ENCODE results near the gene ABHD14A. TPM values are rescaled to one million over a fixed set of nuclear protein-coding genes. Genes with fewer than 3 reads are reported as not detected.
"Not testable (repeated sequence)": the region's sequence is repeated elsewhere in the genome, so short reads cannot be mapped to it uniquely, and the experiment has no call there.

Gene ABHD14A
- polyA plus RNA-seq, 4 donors: 24.2 to 36.6 (median 29.8) TPM

DNA sequence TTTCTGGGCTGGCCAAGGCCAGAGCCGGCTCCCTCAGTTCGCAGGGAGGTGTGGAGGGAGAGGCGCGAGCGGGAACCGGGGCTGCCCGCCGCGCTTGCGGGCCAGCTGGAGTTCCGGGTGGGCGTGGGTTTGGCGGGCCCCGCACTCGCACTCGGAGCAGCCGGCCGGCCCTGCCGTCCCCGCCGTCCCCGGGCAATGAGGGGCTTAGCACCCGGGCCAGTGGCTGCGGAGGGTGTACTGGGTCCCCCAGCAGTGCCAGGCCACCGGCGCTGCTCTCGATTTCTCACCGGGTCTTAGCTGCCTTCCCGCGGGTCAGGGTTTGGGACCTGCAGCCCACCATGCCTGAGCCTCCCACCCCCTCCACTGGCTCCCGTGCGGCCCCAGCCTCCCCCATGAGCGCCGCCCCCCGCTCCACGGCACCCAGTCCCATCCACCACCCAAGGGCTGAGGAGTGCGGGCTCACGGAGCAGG lies 15.7 kb downstream of the ABHD14A start:
- not testable (repeated sequence) for DNase-seq (ENCODE audit: low read depth in 4 of 4, low spot score in 2 of 4)

DNA sequence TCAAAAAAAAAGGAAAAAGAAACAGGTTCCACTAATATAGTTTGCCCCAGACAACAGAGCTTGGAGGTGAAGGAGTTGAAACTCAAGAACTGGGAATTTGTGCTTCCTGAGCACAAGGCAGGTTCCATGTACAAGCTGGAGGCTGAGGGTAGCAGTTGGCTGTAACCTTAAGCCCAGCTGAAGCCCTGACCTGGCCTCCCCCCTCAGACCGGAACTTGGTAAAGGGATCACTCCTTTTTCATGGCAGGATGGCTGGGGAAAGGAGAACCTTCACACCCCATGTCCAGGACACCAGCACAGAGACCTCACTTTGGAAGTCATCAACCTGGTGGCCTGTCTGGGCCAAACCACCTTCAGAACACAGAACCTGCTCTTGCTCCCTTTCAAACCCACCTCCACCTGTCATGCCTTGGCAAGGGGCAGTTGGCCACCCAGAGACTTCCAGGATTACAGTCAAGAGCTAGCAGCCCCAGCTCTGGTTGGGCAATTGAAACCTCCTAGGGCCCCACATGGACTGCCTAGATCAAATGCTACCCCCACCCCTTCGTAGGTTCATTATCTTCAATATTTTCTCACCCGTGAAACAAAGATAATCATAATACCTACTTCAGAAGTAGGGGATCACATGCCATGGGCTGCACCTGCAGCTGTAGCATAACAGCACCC lies 17.3 kb downstream of the ABHD14A start:
- DNase-seq (ENCODE audit: low read depth in 4 of 4, low spot score in 2 of 4): no peak

DNA sequence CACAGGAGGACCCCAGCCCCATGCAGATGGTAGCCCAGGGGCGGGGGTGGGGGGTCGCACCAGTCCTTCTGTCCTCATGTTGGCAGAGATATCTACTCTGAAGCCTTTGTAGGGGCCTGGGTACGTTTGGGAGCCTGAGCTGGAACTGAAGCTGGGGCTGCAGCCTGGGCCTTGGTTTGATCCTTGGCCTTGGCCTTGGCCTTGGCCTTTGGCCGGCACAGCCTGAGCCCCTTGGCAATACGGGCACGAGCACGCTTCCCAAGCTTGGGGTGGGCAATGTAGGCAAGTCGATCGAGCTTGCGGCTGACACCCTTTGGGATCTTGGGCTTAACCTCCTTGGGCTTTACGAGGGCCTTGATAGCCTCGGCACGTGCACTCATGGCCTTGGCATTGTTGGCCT lies 18.8 kb downstream of the ABHD14A start:
- not testable (repeated sequence) for DNase-seq (ENCODE audit: low read depth in 4 of 4, low spot score in 2 of 4)

DNA sequence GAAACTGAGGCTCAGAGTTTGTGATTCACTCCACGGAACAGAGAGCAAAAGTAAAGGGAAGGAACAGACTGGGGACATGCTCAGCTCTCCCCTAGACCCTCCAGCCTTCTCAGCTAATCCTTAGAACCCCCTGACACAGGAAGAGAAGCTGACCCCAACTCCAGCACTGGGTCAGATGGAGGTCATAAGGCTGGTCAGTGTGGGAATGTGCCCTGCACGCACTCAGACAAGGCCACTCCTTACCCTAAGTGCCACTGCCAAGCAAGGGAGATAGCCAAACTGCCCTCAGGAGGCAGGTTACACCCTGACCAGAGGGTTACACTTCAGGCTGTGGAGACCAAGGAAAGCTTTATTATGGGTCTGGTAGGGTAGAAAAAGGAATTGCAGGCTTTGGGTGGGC lies 19.7 kb downstream of the ABHD14A start:
- DNase-seq (ENCODE audit: low read depth in 4 of 4, low spot score in 2 of 4): no peak

DNA sequence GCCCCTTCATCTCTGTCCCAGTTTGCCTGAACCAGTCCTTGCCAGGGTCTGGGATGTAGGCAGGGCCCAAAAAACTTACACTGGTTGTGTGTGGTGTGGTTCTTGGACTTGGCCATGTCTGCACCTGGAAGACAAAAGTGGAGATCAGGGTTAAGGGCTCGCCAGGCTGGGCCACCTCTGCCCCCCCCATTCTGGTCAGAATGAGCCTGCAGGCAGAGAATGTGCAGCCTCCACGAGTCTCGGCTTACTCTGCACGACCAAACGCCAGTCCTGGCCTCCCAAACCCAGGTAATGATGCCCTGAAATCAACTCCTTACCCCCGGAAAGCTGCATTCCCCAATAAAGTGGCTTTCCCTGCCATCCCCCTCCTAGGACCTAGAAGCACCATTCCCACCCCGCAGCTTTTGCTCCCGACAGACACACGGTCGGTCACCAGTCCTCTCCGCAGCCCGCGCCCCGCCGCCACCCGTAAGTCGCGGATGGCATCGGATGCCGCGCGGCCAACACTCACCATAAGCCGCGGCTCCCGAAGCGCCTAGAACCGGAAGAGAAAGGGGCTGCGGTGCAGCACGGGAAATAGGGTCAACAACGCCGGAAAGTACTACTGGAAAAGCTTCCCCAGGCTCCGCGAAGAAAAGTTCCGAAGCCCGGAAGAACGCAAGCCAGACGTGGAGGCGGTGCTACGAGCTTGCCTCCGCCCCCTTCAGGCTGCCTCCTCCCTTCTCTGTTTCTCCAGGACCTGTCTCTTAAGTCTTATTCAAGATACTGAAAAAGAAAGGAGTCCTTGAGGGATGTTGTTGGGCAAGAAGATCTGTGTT lies 20.7 kb downstream of the ABHD14A start, which contains the start of gene RPL29:
TSS of gene RPL29 (minus strand) at position 550 of the 818 bp plus-strand sequence. CDS start at position 116, 434 bp downstream.
- DNase-seq (ENCODE audit: low read depth in 4 of 4, low spot score in 2 of 4): peak in 3 of 4 donors; percentile 82 to 95 (median 91)

DNA sequence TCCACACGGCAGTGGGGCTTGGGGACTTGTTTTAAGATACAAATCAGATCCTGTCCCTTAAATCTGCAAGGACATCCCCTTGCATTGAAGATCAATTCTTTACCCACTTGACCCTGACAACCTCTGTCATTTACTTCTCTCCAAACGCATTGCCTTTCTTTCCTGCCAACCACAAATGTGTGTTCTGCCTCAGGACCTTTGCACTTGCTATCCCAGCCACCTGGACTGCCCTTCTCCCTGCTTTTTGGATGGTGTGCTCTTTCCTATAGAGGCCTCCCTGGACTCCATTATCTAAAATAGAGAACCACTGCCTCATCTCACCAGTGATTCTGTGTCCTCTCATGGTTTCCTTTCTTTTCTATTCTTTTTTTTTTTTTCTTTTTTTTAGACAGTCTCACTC lies 22.3 kb downstream of the ABHD14A start:
- no peak for DNase-seq (ENCODE audit: low read depth in 4 of 4, low spot score in 2 of 4)

DNA sequence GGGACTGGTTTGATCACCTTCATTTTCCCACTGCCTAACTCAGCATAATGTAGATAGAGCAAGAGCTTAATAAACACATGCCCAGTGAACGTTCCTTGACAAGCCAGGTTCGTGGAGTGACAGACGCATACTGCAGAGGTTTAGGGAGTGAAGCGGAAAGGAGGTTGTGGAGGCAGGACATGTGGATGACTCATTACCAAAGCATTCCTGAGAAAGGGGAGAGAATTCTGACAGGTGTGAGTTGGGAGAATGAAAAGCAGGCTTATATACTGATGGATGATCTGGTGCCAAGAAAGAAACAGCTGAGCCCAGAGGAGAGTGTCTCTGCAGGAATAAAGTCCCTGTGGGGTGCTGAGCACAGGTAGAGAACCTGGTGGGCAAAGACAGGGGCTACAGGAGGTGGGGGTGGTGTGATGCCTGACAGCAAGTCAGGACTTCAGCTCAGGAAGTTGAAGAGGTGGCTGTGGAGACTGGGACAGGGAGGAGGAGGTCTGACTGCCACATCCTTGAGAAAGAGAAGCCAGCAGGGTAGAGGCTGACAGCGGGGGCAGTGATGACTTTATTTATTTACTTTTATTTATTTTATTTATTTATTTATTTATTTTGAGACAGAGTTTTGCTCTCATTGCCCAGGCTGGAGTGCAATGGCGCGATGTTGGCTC lies 23.2 kb downstream of the ABHD14A start:
- DNase-seq (ENCODE audit: low read depth in 4 of 4, low spot score in 2 of 4): no peak

GRCh38 chr3:51998774-51999173 lies 23.9 kb downstream of the ABHD14A start:
- no peak for DNase-seq (ENCODE audit: low read depth in 4 of 4, low spot score in 2 of 4)

DNA sequence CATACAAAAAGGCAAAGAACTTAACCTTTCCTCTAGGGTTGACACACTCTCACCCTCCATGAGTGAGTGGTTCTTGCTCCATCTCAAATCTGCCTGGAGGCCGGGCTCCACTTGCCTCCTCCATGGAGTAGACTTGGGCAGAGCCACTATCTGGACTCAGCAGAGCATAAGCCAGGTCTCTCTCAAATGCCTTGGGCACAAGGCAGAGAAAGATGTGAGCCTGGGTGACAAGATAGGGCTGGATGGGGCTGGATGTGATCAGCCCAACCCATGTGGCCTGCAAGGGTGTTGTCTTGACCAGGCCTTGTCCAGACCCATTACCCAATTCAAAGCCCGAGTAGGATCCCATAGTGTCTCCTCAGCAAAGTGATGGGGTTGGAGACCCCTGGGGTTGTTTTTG lies 25.0 kb downstream of the ABHD14A start:
- no peak for DNase-seq (ENCODE audit: low read depth in 4 of 4, low spot score in 2 of 4)

- DNase-seq (ENCODE audit: low read depth in 4 of 4, low spot score in 2 of 4): peak; percentile 41 to 71 (median 60)
Measured at GRCh38 chr3:52001443-52001974, 26.6 kb downstream of the ABHD14A start.

- no peak for DNase-seq (ENCODE audit: low read depth in 4 of 4, low spot score in 2 of 4)
Measured at GRCh38 chr3:52002748-52003147, 27.9 kb downstream of the ABHD14A start.

- DNase-seq (ENCODE audit: low read depth in 4 of 4, low spot score in 2 of 4): peak in 1 of 4 donors; percentile 46
Measured at GRCh38 chr3:52004163-52004787, 29.4 kb downstream of the ABHD14A start.

DNA sequence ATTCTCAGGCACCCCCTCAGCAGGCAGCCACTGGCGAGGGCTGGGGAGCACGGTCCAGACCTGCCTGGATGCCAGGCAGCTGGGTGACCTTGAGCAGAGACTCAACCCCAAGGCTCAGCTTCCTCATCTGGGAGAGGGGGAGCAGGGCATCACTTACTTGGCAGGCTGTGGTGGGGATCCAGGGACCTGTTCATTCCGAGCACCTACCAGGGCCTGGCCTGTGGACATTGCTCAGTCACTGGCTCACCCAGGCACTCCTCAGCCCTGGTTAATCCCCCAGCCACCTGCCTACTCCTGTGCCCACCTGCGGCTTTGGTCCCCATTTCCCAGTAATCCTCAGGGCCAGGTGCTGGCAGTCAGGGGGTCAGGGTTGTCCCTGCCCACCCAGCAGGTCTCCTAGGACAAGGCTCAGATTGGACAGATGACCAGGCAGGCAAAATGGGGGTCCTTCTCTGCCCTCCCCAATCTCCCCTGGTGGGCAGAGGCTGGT lies 30.1 kb downstream of the ABHD14A start:
- no peak for DNase-seq (ENCODE audit: low read depth in 4 of 4, low spot score in 2 of 4)

DNA sequence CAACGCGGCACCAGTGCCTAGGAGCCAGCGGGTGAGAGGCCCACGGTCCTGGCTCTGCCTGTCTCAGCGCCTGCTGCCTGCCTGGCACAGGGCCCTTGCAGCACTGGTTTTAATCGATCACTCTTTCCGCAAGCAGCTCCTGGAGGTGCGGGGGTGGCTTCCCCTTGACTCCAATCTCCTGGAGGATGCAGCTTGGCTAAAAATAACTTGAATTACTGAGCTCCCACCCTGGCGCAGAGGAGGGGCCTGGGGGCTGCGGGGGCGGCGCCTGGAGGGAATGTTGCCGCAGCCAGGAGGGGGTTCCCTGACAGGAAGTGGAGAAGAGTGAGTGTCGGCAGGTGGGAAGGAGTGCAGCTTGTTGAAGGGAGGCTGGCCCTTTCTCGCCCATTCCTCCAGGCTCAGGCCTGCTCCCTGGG lies 30.7 kb downstream of the ABHD14A start:
- DNase-seq (ENCODE audit: low read depth in 4 of 4, low spot score in 2 of 4): peak; percentile 31 to 68 (median 56)

- no peak for DNase-seq (ENCODE audit: low read depth in 4 of 4, low spot score in 2 of 4)
Measured at GRCh38 chr3:52006017-52006819, 31.4 kb downstream of the ABHD14A start.

DNA sequence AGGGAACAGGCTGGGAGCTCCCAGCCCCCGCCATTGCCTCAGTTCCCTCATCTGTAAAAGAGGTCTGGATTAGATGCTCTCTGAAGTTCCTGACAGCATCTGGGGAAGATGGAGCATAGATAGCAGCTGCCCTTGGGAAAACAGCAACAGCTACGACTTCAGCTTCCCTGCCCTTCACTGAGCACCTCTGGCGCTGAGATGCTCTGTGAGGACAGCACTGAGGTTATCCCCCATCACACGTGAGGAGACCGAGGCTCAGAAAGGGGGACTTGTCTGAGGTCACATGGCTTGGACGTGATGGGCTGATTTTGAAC lies 31.9 kb downstream of the ABHD14A start:
- no peak for DNase-seq (ENCODE audit: low read depth in 4 of 4, low spot score in 2 of 4)

GRCh38 chr3:52007291-52007690 lies 32.4 kb downstream of the ABHD14A start:
- no peak for DNase-seq (ENCODE audit: low read depth in 4 of 4, low spot score in 2 of 4)

GRCh38 chr3:52010431-52010830 lies 35.6 kb downstream of the ABHD14A start:
- no peak for DNase-seq (ENCODE audit: low read depth in 4 of 4, low spot score in 2 of 4)

DNA sequence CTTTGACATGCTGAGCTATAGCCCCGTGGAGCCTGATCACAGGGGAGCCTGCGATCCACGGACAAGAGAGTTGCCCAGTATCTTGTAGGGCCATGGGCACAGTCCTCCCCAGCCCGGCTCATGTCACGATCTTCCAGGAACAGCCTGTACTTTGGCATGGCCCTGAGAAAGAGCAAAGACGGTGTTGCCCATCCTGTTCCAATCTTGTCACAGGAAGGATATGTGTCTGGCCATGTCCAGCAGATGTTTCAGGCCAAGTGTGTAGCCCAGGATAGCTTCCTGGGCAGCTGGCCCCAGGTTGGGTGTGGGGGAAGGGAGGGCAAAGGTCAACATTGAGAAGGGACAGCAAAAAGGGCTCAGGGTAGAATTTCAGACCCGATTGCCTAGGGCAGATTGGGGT lies 37.8 kb downstream of the ABHD14A start:
- no peak for DNase-seq (ENCODE audit: low read depth in 4 of 4, low spot score in 2 of 4)
